B cell (primary cell): Measurements from ENCODE around the gene CEP85.

Source experiments
- CTCF ChIP-seq: fragments of 200-600 bp; IDR thresholded peaks from one replicate; pipeline ENCODE4 v1.8.0; 2022; ENCODE audit warnings: antibody characterized with exemption, mild to moderate bottlenecking
- EZH2 ChIP-seq: IDR thresholded peaks from 2 replicates; pipeline ENCODE4 v1.6.1; 2012; ENCODE audit warnings: borderline replicate concordance, low read depth, mild to moderate bottlenecking, moderate library complexity, low read length; ENCODE audit not compliant: insufficient read depth, poor library complexity, severe bottlenecking

DNA sequence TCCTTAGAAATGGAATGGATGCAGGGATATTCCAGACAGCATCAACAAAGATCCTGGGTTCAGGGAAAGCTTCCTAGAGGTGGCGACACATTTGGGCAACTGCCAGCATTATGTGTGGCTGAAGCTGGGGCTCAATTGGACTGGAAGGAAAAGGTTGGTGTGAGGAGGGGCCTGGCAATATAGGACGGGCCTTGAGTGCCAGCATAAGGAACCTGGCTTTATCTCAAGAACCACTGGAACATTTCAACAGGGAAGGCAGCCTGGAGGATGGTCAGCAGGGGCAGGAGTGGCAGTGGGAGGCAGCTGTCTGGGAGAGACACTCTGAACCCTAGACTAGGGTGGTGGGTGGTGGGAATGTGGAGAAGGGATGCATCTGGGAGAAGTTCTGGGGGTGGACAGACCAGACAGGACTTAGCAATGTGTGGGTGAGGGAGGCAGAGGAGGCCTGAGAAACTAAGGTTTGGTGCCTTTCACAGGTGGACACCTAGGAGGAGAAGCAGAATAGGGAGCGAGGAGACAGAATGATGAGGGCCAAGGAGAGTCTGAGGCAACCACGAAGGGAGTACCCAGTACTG, 49.4 kb downstream of the CEP85 start:
- no peak for TF ChIP-seq EZH2
- TF ChIP-seq CTCF, result no peak
